Measurements from ENCODE around the gene C2CD4C.

Gene C2CD4C

DNA sequence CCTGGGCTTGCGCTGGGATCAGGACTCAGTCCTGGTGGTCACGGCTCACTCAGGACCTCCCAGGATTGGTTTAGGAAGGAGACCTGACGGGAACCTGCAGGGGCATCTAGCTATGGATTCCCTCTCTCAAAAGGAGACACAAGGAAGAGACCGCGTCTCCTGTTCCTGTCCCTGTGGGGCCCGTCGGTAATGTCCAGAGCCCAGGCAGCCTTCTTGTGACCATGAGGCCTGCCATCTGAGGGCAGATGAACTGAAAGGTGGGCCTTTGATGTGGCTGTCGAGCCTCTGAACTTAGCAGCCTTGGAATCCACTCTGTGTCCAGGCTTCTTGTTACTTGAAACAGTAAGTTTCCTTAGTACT lies 32.9 kb downstream of the C2CD4C start:
- Histone ChIP-seq H3K27ac (ENCODE audit: low read depth, low read length) (no peak overlapping the region), H4K20me1 (ENCODE audit: control insufficient read depth, insufficient read depth, low read depth, low read length) (no peaks in the 10 kb centered on the region), H3K4me3 (ENCODE audit: low read length) (no peak overlapping the region), H3K9me2 (replicated peaks; ENCODE audit: control insufficient read depth, low read length) (no peaks in the 10 kb centered on the region), H3K4me1 (ENCODE audit: control insufficient read depth, low read length) (peaks cover 17% of the 10 kb centered on the region), H3K9me3 (ENCODE audit: control insufficient read depth, insufficient read depth, low read length) (peaks cover 6% of the 10 kb centered on the region), H3F3A (ENCODE audit: control insufficient read depth, insufficient read depth) (no peaks in the 10 kb centered on the region), H3K4me2 (ENCODE audit: low read length) (no peak overlapping the region), H3K36me3 (ENCODE audit: control insufficient read depth, low read length) (no peaks in the 10 kb centered on the region), H3K79me2 (ENCODE audit: control insufficient read depth, low read length) (no peaks in the 10 kb centered on the region), H3K27me3 (ENCODE audit: control insufficient read depth, low read length) (no peaks in the 10 kb centered on the region)
- TF ChIP-seq, protein P1, sequence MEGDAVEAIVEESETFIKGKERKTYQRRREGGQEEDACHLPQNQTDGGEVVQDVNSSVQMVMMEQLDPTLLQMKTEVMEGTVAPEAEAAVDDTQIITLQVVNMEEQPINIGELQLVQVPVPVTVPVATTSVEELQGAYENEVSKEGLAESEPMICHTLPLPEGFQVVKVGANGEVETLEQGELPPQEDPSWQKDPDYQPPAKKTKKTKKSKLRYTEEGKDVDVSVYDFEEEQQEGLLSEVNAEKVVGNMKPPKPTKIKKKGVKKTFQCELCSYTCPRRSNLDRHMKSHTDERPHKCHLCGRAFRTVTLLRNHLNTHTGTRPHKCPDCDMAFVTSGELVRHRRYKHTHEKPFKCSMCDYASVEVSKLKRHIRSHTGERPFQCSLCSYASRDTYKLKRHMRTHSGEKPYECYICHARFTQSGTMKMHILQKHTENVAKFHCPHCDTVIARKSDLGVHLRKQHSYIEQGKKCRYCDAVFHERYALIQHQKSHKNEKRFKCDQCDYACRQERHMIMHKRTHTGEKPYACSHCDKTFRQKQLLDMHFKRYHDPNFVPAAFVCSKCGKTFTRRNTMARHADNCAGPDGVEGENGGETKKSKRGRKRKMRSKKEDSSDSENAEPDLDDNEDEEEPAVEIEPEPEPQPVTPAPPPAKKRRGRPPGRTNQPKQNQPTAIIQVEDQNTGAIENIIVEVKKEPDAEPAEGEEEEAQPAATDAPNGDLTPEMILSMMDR (IDR thresholded peaks at IDR 0.05; ENCODE audit: low read depth, low read length, poor library complexity, severe bottlenecking): no peak
- no peak for TF ChIP-seq EZH2phosphoT487 (IDR thresholded peaks at IDR 0.05; ENCODE audit: borderline replicate concordance, low read length)

DNA sequence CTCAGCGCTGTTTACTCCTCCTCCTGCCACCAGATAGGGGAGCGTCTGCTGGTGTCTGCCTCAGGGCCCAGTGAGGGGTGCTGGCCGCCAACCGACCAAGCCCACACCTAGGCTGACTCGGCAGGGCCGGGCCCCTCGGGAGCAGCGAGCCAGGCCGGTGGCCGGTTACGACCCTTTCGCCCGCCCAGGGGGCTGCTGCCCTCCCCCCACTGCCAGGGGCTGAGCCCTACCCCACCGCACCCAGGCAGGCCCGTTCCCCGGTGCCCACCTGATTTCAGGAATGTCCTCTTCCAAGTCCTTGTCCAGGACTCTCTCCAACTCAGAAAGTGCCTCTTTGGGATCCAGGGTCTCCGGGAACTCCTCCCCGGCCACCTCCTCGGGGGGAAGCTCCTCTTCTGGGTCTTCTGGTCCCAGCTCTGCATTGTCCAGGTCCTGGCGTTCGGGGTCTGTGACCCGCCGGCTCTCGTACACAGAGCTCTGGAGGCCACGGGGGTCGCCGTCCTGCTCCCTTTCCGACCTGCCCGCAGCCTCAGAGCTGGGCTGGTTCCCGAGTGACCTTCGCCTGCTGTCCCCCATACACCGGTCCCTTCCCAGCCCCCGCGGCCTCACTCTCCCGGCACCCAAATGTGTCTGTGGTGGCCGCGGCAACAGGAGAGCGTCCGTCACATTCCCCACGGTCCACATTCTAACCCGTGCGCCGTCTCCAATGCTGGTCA lies 33.4 kb downstream of the C2CD4C start:
- Histone ChIP-seq H3K27ac (ENCODE audit: low read depth, low read length) (no peak overlapping the region), H3K4me2 (ENCODE audit: low read length) (no peak overlapping the region), H3K79me2 (ENCODE audit: control insufficient read depth, low read length) (no peaks in the 10 kb centered on the region), H3K4me1 (ENCODE audit: control insufficient read depth, low read length) (peaks cover 20% of the 10 kb centered on the region), H3K9me3 (ENCODE audit: control insufficient read depth, insufficient read depth, low read length) (peaks cover 6% of the 10 kb centered on the region), H3K4me3 (ENCODE audit: low read length) (no peak overlapping the region), H3F3A (ENCODE audit: control insufficient read depth, insufficient read depth) (no peaks in the 10 kb centered on the region), H4K20me1 (ENCODE audit: control insufficient read depth, insufficient read depth, low read depth, low read length) (no peaks in the 10 kb centered on the region), H3K27me3 (ENCODE audit: control insufficient read depth, low read length) (no peaks in the 10 kb centered on the region), H3K36me3 (ENCODE audit: control insufficient read depth, low read length) (no peaks in the 10 kb centered on the region), H3K9me2 (replicated peaks; ENCODE audit: control insufficient read depth, low read length) (no peaks in the 10 kb centered on the region)
- TF ChIP-seq EZH2phosphoT487 (IDR thresholded peaks at IDR 0.05; ENCODE audit: borderline replicate concordance, low read length): no peak
- TF ChIP-seq, protein P1 (IDR thresholded peaks at IDR 0.05; ENCODE audit: low read depth, low read length, poor library complexity, severe bottlenecking): no peak

DNA sequence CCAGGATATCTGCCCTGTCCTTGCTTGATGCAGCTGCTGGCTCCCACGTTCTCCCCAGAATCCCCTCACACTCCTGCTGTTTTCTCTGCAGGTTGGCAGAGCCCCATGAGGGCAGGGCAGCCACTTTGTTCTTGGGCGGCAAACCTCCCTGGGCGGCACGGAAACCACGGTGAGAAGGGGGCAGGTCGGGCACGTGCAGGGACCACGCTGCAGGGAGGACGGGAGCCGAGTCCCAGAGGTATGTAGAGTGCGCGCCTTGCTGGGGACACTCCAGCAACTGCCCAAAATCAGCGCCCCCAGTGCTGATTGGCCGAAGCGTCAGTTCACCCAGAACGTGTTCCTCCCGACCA lies 34.1 kb downstream of the C2CD4C start:
- Histone ChIP-seq H4K20me1 (ENCODE audit: control insufficient read depth, insufficient read depth, low read depth, low read length) (no peaks in the 10 kb centered on the region), H3K9me2 (replicated peaks; ENCODE audit: control insufficient read depth, low read length) (no peaks in the 10 kb centered on the region), H3K4me2 (ENCODE audit: low read length) (no peak overlapping the region), H3K4me3 (ENCODE audit: low read length) (no peak overlapping the region), H3K4me1 (ENCODE audit: control insufficient read depth, low read length) (peaks cover 20% of the 10 kb centered on the region), H3K36me3 (ENCODE audit: control insufficient read depth, low read length) (no peaks in the 10 kb centered on the region), H3K79me2 (ENCODE audit: control insufficient read depth, low read length) (no peaks in the 10 kb centered on the region), H3K27me3 (ENCODE audit: control insufficient read depth, low read length) (no peaks in the 10 kb centered on the region), H3F3A (ENCODE audit: control insufficient read depth, insufficient read depth) (no peaks in the 10 kb centered on the region), H3K9me3 (ENCODE audit: control insufficient read depth, insufficient read depth, low read length) (peaks cover 2% of the 10 kb centered on the region), H3K27ac (ENCODE audit: low read depth, low read length) (no peak overlapping the region)
- TF ChIP-seq, protein P1 (IDR thresholded peaks at IDR 0.05; ENCODE audit: low read depth, low read length, poor library complexity, severe bottlenecking): no peak
- no peak for TF ChIP-seq EZH2phosphoT487 (IDR thresholded peaks at IDR 0.05; ENCODE audit: borderline replicate concordance, low read length)
